K562 (cell line): ENCODE results near the gene MCM5. TPM values are rescaled to one million over a fixed set of nuclear protein-coding genes. Genes with fewer than 3 reads are reported as not detected.

Source experiments
- ATAC-seq: fragments of 200-7000 bp; cut with Tn5 transposase; 3 replicates; pipeline ENCODE4 v1.9.1; 2020; ENCODE audit warnings: moderate library complexity
- BruUV-seq: library from RNA; stranded (reverse); fragments of 400-500 nt; replicated peaks from 2 replicates; lab custom pipeline; 2021; lab: Mats Ljungman, UMichigan
- CTCF ChIA-PET: fragments of 300-600 bp; formaldehyde crosslinking; extraction: SDS; loops from one replicate; lab custom pipeline; 2021; ENCODE audit warnings: low intra/inter-chr PET ratio; lab: Yijun Ruan, JAX
- POLR2A ChIA-PET: fragments of 300-600, 350-650 bp; sonication (Branson Sonifier 250); formaldehyde crosslinking; extraction: SDS; loops from one replicate; lab custom pipeline; 2021; ENCODE audit warnings: antibody characterized with exemption, inconsistent platforms; lab: Yijun Ruan, JAX
- DNase-seq, 4 experiments: peaks; one replicate each; pipeline versions ENCODE4 v3.0.0 to v3.0.0-alpha.2; 2011 to 2018; ENCODE audit warnings: low spot score in 3 of 4, mixed read lengths in 3 of 4; ENCODE audit errors: extremely low read depth in 1 of 4
- FAIRE-seq: peaks from 2 replicates; lab custom pipeline; 2011; peaks lifted over from hg19 to GRCh38; lab: Jason Lieb, UNC
- H2AFZ ChIP-seq: 2 replicates; pipeline ENCODE4 v1.6.0; 2011; ENCODE audit warnings: low read depth, low read length, control low read depth, inconsistent platforms
- H3K27ac ChIP-seq: fragments of 200-600 bp; 3 replicates; pipeline ENCODE4 v1.8.0; 2011; ENCODE audit warnings: low read depth, mild to moderate bottlenecking, control low read depth, inconsistent platforms, low read length, moderate library complexity, mixed read lengths; ENCODE audit errors: extremely low read depth
- H3K27me3 ChIP-seq, 2 experiments: fragments of 300-600 bp in 1 of 2; 2 replicates in 1 of 2; 3 replicates in 1 of 2; pipeline versions ENCODE4 v1.6.0 to v1.8.0; 2011; ENCODE audit warnings: inconsistent platforms in 2 of 2, low read length in 2 of 2, mild to moderate bottlenecking in 1 of 2, mixed read lengths in 1 of 2, moderate library complexity in 1 of 2; ENCODE audit not compliant: control insufficient read depth in 2 of 2, insufficient read depth in 2 of 2
- H3K36me3 ChIP-seq: fragments of 300-600 bp; 3 replicates; pipeline ENCODE4 v1.8.0; 2011; ENCODE audit warnings: mild to moderate bottlenecking, low read length, inconsistent platforms; ENCODE audit not compliant: control insufficient read depth, insufficient read depth
- H3K4me1 ChIP-seq, 2 experiments: fragments of 200-600 bp in 1 of 2; replicated peaks in 1 of 2; 2 replicates in 1 of 2; 3 replicates in 1 of 2; pipeline versions ENCODE4 v1.5.1 to v1.8.0; 2011; ENCODE audit warnings: inconsistent platforms in 2 of 2, low read length in 2 of 2, mild to moderate bottlenecking in 1 of 2, mixed read lengths in 1 of 2, moderate library complexity in 1 of 2; ENCODE audit not compliant: control insufficient read depth in 2 of 2, insufficient read depth in 2 of 2
- H3K4me2 ChIP-seq: 2 replicates; pipeline ENCODE4 v1.6.1; 2011; ENCODE audit warnings: low read length, control low read depth, inconsistent platforms, mixed read lengths; ENCODE audit not compliant: insufficient read depth
- H3K4me3 ChIP-seq: fragments of 200-600 bp; sonication (generic), shearing (Covaris generic); 2 replicates; pipeline ENCODE4 v1.5.1; 2016; ENCODE audit warnings: control low read depth, inconsistent platforms
- H3K79me2 ChIP-seq: fragments of 200-600 bp; 3 replicates; pipeline ENCODE4 v1.8.0; 2011; ENCODE audit warnings: low read length, inconsistent platforms; ENCODE audit not compliant: control insufficient read depth, insufficient read depth
- H3K9ac ChIP-seq, 2 experiments: 2 replicates each; pipeline versions ENCODE4 v1.6.0 to v1.6.1; 2011; ENCODE audit warnings: low read depth in 2 of 2, low read length in 2 of 2, control low read depth in 1 of 2, inconsistent platforms in 1 of 2, mild to moderate bottlenecking in 1 of 2, mixed read lengths in 1 of 2; ENCODE audit not compliant: insufficient read depth in 1 of 2
- H3K9me1 ChIP-seq: one replicate; pipeline ENCODE4 v1.6.0; 2011; ENCODE audit warnings: inconsistent platforms, mild to moderate bottlenecking, low read length, moderate library complexity; ENCODE audit not compliant: control insufficient read depth, insufficient read depth
- H3K9me3 ChIP-seq: replicated peaks from 2 replicates; pipeline ENCODE4 v1.5.1; 2011; ENCODE audit warnings: low read depth, low read length, inconsistent platforms; ENCODE audit not compliant: control insufficient read depth, insufficient read depth
- H4K20me1 ChIP-seq: replicated peaks from 2 replicates; pipeline ENCODE4 v1.6.1; 2011; ENCODE audit warnings: low read length, inconsistent platforms, mixed read lengths; ENCODE audit not compliant: control insufficient read depth, insufficient read depth
- EP400 ChIP-seq: fragments of 450-650 bp; IDR thresholded peaks from 2 replicates; pipeline ENCODE4 v1.6.1; 2017; ENCODE audit warnings: antibody characterized with exemption, mild to moderate bottlenecking, moderate library complexity
- GTF2F1 ChIP-seq: IDR thresholded peaks from 2 replicates; pipeline ENCODE4 v1.6.1; 2011; ENCODE audit warnings: low read depth, low read length, improper control_type of control experiment
- HDAC2 ChIP-seq: fragments of 450-650 bp; IDR thresholded peaks from 2 replicates; pipeline ENCODE4 v1.6.1; 2016; ENCODE audit warnings: mild to moderate bottlenecking
- HEY1 ChIP-seq: fragments of 250-450 bp; sonication (Bioruptor Pico); IDR thresholded peaks from 2 replicates; pipeline ENCODE4 v1.5.0; 2020; ENCODE audit warnings: mild to moderate bottlenecking, moderate library complexity, borderline replicate concordance
- SAP30 ChIP-seq: fragments of 200-600 bp; sonication (generic); IDR thresholded peaks from 2 replicates; pipeline ENCODE4 v1.6.1; 2012; ENCODE audit warnings: borderline replicate concordance, low read depth, mild to moderate bottlenecking, moderate library complexity, low read length, control low read depth, inconsistent platforms; ENCODE audit not compliant: insufficient read depth, poor library complexity, severe bottlenecking
- WGBS: fragments of 100-300 bp; shearing (Covaris generic); methylation state at CpG from one replicate; pipeline ENCODE4 v1.1.6; 2016; ENCODE audit warnings: low coverage, mixed read lengths; ENCODE audit not compliant: insufficient coverage; ENCODE audit errors: missing lambda C conversion rate; 5-methylcytosine and 5-hydroxymethylcytosine counted together
- in situ Hi-C: fragments of 300-500 bp; cut with MboI; formaldehyde crosslinking; loops from 4 replicates; pipeline ENCODE4 v1.15.0; 2018; ENCODE audit warnings: inconsistent platforms, mixed read lengths
- intact Hi-C: fragments of 100-400 bp; cut with micrococcal nuclease; formaldehyde crosslinking; loops from 2 replicates; pipeline ENCODE4 v1.14.2; 2022
- polyA plus RNA-seq, 8 experiments: library from polyadenylated mRNA; depleted of rRNA in 4 of 8; stranded (reverse) in 5 of 8; unstranded in 3 of 8; fragments of >200 nt; fragmentation: Nextera tagmentation in 2 of 8; fragmentation: Illumina TruSeq in 1 of 8; extraction: Ambion mirVana in 2 of 8; extraction: Trizol in 1 of 8; gene quantifications; 2 replicates each; pipeline versions ENCODE4 v1.2.1 to v1.2.3, GENCODE V29; 2011 to 2014; ENCODE audit warnings: inconsistent platforms in 1 of 8, missing spikeins in 1 of 8
- total RNA-seq, 7 experiments: library from RNA; depleted of rRNA in 6 of 7; stranded (reverse); fragments of >200 nt in 6 of 7; fragmentation: Illumina TruSeq in 2 of 7; extraction: Trizol in 2 of 7; gene quantifications; 2 replicates each; pipeline versions ENCODE4 v1.2.1 to v1.2.3, GENCODE V29; 2011 to 2021; ENCODE audit warnings: low replicate concordance in 1 of 7
- TF ChIP-seq, protein P1 (sequence below): fragments of 250-450 bp; sonication (Bioruptor Pico); IDR thresholded peaks from 2 replicates; pipeline ENCODE4 v1.5.0; 2021; ENCODE audit warnings: mild to moderate bottlenecking, borderline replicate concordance
- TF ChIP-seq, protein P2 (sequence below), 3 experiments: fragments of 200-800 bp in 1 of 3; fragments of 250-450 bp in 1 of 3; fragments of 450-650 bp in 1 of 3; sonication (Bioruptor Pico) in 1 of 3; sonication (Bioruptor generic) in 1 of 3; formaldehyde crosslinking in 1 of 3; IDR thresholded peaks; 2 replicates each; pipeline versions ENCODE4 v1.6.1 to v1.8.0; 2016 to 2022; ENCODE audit warnings: mild to moderate bottlenecking in 2 of 3, missing genetic modification characterization in 2 of 3, missing compliant biosample characterization in 1 of 3, moderate library complexity in 1 of 3
- TF ChIP-seq, protein P3 (sequence below), 2 experiments: IDR thresholded peaks in 1 of 2; conservative IDR thresholded peaks in 1 of 2; 2 replicates each; pipeline ENCODE4 v1.6.1; 2016; ENCODE audit warnings: low read depth in 2 of 2, mild to moderate bottlenecking in 1 of 2, missing compliant biosample characterization in 1 of 2, missing genetic modification characterization in 1 of 2, moderate library complexity in 1 of 2
- TF ChIP-seq, protein P4 (sequence below): sonication (generic); formaldehyde crosslinking; IDR thresholded peaks from 2 replicates; pipeline ENCODE4 v1.8.0; 2022; ENCODE audit warnings: missing genetic modification reagents, mild to moderate bottlenecking, borderline replicate concordance

MCM5 gene
- total and polyA plus RNA-seq, 9 of the 15 experiments (the other 6 are each of a cell fraction or from before 2014, with no cell fraction given) = 5.6 to 180 (median 66.1) TPM

DNA sequence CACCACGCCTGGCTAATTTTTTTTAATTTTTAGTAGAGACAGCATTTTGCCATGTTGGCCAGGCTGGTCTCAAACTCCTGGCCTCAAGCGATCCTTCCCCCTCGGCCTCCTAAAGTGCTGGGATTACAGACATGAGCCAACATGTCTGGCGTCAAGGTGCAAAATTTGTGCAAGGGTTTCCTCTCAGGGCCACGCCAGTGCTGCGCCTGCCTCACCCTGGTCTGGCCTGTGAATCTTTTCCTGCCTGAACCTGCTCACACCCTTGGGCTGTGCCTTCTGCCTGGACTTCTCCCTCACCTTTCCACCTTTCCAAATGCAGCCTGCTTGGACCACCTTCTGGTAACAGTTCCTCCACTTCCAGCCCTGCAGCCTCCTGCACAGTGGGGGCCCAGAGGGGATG, 43.4 kb downstream of the MCM5 start:
- no peaks in the 10 kb centered on the region for H3K27me3 ChIP-seq
- no peak for ATAC-seq
- TF ChIP-seq GTF2F1 = no peak
- TF ChIP-seq, protein P1, sequence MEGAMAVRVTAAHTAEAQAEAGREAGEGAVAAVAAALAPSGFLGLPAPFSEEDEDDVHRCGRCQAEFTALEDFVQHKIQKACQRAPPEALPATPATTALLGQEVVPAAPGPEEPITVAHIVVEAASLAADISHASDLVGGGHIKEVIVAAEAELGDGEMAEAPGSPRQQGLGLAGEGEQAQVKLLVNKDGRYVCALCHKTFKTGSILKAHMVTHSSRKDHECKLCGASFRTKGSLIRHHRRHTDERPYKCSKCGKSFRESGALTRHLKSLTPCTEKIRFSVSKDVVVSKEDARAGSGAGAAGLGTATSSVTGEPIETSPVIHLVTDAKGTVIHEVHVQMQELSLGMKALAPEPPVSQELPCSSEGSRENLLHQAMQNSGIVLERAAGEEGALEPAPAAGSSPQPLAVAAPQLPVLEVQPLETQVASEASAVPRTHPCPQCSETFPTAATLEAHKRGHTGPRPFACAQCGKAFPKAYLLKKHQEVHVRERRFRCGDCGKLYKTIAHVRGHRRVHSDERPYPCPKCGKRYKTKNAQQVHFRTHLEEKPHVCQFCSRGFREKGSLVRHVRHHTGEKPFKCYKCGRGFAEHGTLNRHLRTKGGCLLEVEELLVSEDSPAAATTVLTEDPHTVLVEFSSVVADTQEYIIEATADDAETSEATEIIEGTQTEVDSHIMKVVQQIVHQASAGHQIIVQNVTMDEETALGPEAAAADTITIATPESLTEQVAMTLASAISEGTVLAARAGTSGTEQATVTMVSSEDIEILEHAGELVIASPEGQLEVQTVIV (CRISPR knock-in tag) = no peak
- no peak for TF ChIP-seq EP400
- TF ChIP-seq, protein P2, sequence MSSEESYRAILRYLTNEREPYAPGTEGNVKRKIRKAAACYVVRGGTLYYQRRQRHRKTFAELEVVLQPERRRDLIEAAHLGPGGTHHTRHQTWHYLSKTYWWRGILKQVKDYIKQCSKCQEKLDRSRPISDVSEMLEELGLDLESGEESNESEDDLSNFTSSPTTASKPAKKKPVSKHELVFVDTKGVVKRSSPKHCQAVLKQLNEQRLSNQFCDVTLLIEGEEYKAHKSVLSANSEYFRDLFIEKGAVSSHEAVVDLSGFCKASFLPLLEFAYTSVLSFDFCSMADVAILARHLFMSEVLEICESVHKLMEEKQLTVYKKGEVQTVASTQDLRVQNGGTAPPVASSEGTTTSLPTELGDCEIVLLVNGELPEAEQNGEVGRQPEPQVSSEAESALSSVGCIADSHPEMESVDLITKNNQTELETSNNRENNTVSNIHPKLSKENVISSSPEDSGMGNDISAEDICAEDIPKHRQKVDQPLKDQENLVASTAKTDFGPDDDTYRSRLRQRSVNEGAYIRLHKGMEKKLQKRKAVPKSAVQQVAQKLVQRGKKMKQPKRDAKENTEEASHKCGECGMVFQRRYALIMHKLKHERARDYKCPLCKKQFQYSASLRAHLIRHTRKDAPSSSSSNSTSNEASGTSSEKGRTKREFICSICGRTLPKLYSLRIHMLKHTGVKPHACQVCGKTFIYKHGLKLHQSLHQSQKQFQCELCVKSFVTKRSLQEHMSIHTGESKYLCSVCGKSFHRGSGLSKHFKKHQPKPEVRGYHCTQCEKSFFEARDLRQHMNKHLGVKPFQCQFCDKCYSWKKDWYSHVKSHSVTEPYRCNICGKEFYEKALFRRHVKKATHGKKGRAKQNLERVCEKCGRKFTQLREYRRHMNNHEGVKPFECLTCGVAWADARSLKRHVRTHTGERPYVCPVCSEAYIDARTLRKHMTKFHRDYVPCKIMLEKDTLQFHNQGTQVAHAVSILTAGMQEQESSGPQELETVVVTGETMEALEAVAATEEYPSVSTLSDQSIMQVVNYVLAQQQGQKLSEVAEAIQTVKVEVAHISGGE (CRISPR knock-in tag; IDR thresholded peaks at IDR 0.05) = no peak
- no peak for TF ChIP-seq HEY1 (CRISPR knock-in tag)
- TF ChIP-seq HDAC2 = no peak
- no peak for TF ChIP-seq SAP30
- TF ChIP-seq, protein P3, sequence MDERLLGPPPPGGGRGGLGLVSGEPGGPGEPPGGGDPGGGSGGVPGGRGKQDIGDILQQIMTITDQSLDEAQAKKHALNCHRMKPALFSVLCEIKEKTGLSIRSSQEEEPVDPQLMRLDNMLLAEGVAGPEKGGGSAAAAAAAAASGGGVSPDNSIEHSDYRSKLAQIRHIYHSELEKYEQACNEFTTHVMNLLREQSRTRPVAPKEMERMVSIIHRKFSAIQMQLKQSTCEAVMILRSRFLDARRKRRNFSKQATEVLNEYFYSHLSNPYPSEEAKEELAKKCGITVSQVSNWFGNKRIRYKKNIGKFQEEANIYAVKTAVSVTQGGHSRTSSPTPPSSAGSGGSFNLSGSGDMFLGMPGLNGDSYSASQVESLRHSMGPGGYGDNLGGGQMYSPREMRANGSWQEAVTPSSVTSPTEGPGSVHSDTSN (CRISPR knock-in tag; IDR thresholded peaks at IDR 0.05; ENCODE audit: low read depth) = no peak
- TF ChIP-seq, protein P3 (tag; conservative IDR thresholded peaks at IDR 0.05; ENCODE audit: low read depth) = no peak
- TF ChIP-seq, protein P4, sequence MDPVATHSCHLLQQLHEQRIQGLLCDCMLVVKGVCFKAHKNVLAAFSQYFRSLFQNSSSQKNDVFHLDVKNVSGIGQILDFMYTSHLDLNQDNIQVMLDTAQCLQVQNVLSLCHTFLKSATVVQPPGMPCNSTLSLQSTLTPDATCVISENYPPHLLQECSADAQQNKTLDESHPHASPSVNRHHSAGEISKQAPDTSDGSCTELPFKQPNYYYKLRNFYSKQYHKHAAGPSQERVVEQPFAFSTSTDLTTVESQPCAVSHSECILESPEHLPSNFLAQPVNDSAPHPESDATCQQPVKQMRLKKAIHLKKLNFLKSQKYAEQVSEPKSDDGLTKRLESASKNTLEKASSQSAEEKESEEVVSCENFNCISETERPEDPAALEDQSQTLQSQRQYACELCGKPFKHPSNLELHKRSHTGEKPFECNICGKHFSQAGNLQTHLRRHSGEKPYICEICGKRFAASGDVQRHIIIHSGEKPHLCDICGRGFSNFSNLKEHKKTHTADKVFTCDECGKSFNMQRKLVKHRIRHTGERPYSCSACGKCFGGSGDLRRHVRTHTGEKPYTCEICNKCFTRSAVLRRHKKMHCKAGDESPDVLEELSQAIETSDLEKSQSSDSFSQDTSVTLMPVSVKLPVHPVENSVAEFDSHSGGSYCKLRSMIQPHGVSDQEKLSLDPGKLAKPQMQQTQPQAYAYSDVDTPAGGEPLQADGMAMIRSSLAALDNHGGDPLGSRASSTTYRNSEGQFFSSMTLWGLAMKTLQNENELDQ (CRISPR knock-in tag) = no peak

More for the DNA sequence above, 43.4 kb downstream of the MCM5 start:
- Histone ChIP-seq H3K27ac (no peak overlapping the region), H3K4me1 (peaks cover 7 to 16% of the 10 kb centered on the region in 2 experiments; a peak in 4 of 5 replicates), H2AFZ (no peak overlapping the region), H4K20me1 (no peaks in the 10 kb centered on the region), H3K4me3 (no peak overlapping the region), H3K9ac (no peak overlapping the region), H3K9me1 (no peaks in the 10 kb centered on the region), H3K36me3 (peaks cover 8% of the 10 kb centered on the region; the same call in 1 of the 3 replicates), H3K9me3 (no peaks in the 10 kb centered on the region), H3K79me2 (no peaks in the 10 kb centered on the region), H3K4me2 (no peak overlapping the region)
- POLR2A ChIA-PET = no interaction called here
- intact Hi-C loops (no loop called here), in situ Hi-C loops (no loop called here)
- 63% methylated on average over 5 of the region's 6 CpGs for WGBS
- BruUV-seq = no TSS peak
- DNase-seq (no peak), FAIRE-seq (no peak)
- CTCF ChIA-PET = no interaction called here
